Osteoblast (primary cell): ENCODE results near the gene GNL3. TPM values are rescaled to one million over a fixed set of nuclear protein-coding genes. Genes with fewer than 3 reads are reported as not detected.

Experiments used
- DNase-seq: peaks from one replicate; pipeline ENCODE4 v3.0.0; 2011; ENCODE audit warnings: low spot score, mixed read lengths; ENCODE audit not compliant: insufficient read length; ENCODE audit errors: missing footprints
- H2AFZ ChIP-seq: 2 replicates; pipeline ENCODE4 v1.6.0; 2011; ENCODE audit warnings: mild to moderate bottlenecking, low read length
- H3K27ac ChIP-seq: 2 replicates; pipeline ENCODE4 v1.5.1; 2011; ENCODE audit warnings: mild to moderate bottlenecking, low read depth, low read length, moderate library complexity
- H3K27me3 ChIP-seq: 2 replicates; pipeline ENCODE4 v1.6.0; 2012; ENCODE audit warnings: mild to moderate bottlenecking, control low read depth, inconsistent platforms, low read length, moderate library complexity; ENCODE audit not compliant: insufficient read depth
- H3K36me3 ChIP-seq: 2 replicates; pipeline ENCODE4 v1.5.1; 2011; ENCODE audit warnings: mild to moderate bottlenecking, low read length, control low read depth, moderate library complexity; ENCODE audit not compliant: insufficient read depth
- H3K4me1 ChIP-seq: 2 replicates; pipeline ENCODE4 v1.5.1; 2011; ENCODE audit warnings: mild to moderate bottlenecking, low read length, control low read depth, moderate library complexity; ENCODE audit not compliant: insufficient read depth
- H3K4me2 ChIP-seq: 2 replicates; pipeline ENCODE4 v1.6.0; 2011; ENCODE audit warnings: mild to moderate bottlenecking, low read length; ENCODE audit not compliant: insufficient read depth
- H3K4me3 ChIP-seq: fragments of 200-600 bp; sonication (generic); 3 replicates; pipeline ENCODE4 v1.5.1; 2012; ENCODE audit warnings: mild to moderate bottlenecking, low read length, inconsistent platforms; ENCODE audit not compliant: insufficient read depth
- H3K79me2 ChIP-seq: 2 replicates; pipeline ENCODE4 v1.6.0; 2012; ENCODE audit warnings: mild to moderate bottlenecking, low read length, control low read depth, inconsistent platforms; ENCODE audit not compliant: insufficient read depth
- H3K9me3 ChIP-seq: 2 replicates; pipeline ENCODE4 v1.5.1; 2011; ENCODE audit warnings: low read depth, low read length, control low read depth
- H4K20me1 ChIP-seq: 2 replicates; pipeline ENCODE4 v1.6.0; 2012; ENCODE audit warnings: mild to moderate bottlenecking, low read length, control low read depth; ENCODE audit not compliant: insufficient read depth
- CTCF ChIP-seq: IDR thresholded peaks from 2 replicates; pipeline ENCODE4 v1.5.1; 2011; ENCODE audit warnings: mild to moderate bottlenecking, low read depth, low read length, moderate library complexity; ENCODE audit errors: extremely low read depth
- total RNA-seq: library from RNA; depleted of rRNA; stranded (reverse); fragments of >200 nt; gene quantifications from 2 replicates; pipeline ENCODE4 v1.2.3, GENCODE V29; 2012

The GNL3 gene
- total RNA-seq, 1 donor: 129 TPM

- H3K27me3 ChIP-seq: no peaks in the 10 kb centered on the region
- H2AFZ ChIP-seq: no peak overlapping the region
- H3K9me3 ChIP-seq: no peaks in the 10 kb centered on the region
- no peaks in the 10 kb centered on the region for H4K20me1 ChIP-seq
- TF ChIP-seq CTCF: no peak
- H3K27ac ChIP-seq: no peak overlapping the region
- H3K4me1 ChIP-seq: no peaks in the 10 kb centered on the region
- H3K79me2 ChIP-seq: no peaks in the 10 kb centered on the region
- H3K4me2 ChIP-seq: no peak overlapping the region
- no peaks in the 10 kb centered on the region for H3K36me3 ChIP-seq
- DNase-seq: no peak
- no peak overlapping the region for H3K4me3 ChIP-seq
Observed at GRCh38 chr3:52719618-52720017, 33.8 kb downstream of the GNL3 start.

- no peaks in the 10 kb centered on the region for H3K79me2 ChIP-seq
- H3K4me3 ChIP-seq: no peak overlapping the region
- H3K36me3 ChIP-seq: no peaks in the 10 kb centered on the region
- H2AFZ ChIP-seq: no peak overlapping the region
- no peaks in the 10 kb centered on the region for H4K20me1 ChIP-seq
- H3K4me2 ChIP-seq: no peak overlapping the region
- TF ChIP-seq CTCF: no peak
- no peak for DNase-seq
- no peaks in the 10 kb centered on the region for H3K9me3 ChIP-seq
- no peaks in the 10 kb centered on the region for H3K4me1 ChIP-seq
- no peak overlapping the region for H3K27ac ChIP-seq
- H3K27me3 ChIP-seq: no peaks in the 10 kb centered on the region
Observed at GRCh38 chr3:52721002-52721729, 35.3 kb downstream of the GNL3 start.

DNA sequence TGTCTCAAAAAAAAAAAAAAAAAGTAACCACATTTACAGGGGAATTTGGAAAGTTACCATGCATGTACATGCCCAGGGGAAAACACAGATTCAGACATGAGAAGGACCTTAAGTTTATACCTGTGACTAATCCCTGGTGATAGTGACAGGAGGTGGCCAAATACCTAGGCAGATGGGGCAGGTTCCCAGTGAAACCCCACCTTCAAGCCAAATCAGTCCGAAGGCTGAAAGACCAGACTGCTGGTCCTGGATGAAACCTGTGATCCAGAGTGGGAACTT, 35.8 kb downstream of the GNL3 start:
- Histone ChIP-seq H3K27ac (no peak overlapping the region), H3K9me3 (no peaks in the 10 kb centered on the region), H3K4me2 (no peak overlapping the region), H3K4me1 (no peaks in the 10 kb centered on the region), H2AFZ (no peak overlapping the region), H3K27me3 (no peaks in the 10 kb centered on the region), H4K20me1 (no peaks in the 10 kb centered on the region), H3K4me3 (no peak overlapping the region), H3K79me2 (no peaks in the 10 kb centered on the region), H3K36me3 (no peaks in the 10 kb centered on the region)
- TF ChIP-seq CTCF: no peak
- no peak for DNase-seq

DNA sequence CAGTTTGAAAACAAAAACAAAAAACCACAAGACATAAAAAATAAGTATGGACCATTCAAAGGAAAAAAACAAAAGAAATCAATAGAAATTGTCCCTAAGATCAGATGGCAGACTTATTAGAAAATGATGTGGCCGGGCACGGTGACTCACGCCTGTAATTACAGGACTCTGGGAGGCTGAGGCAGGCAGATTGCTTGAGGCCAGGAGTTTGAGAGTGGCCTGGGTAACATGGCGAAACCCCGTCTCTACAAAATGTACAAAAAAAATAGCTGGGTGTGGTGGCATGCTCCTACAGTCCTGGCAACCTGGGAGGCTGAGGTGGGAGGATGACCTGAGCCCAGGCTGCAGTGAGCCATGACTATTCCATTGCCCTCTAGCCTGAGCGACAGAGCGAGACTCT, 36.7 kb downstream of the GNL3 start:
- H3K27ac ChIP-seq: no peak overlapping the region
- no peak for TF ChIP-seq CTCF
- H3K4me3 ChIP-seq: no peak overlapping the region
- no peaks in the 10 kb centered on the region for H3K4me1 ChIP-seq
- no peak overlapping the region for H2AFZ ChIP-seq
- no peaks in the 10 kb centered on the region for H3K27me3 ChIP-seq
- no peaks in the 10 kb centered on the region for H3K79me2 ChIP-seq
- H3K4me2 ChIP-seq: no peak overlapping the region
- no peaks in the 10 kb centered on the region for H4K20me1 ChIP-seq
- DNase-seq: no peak
- no peaks in the 10 kb centered on the region for H3K36me3 ChIP-seq
- H3K9me3 ChIP-seq: no peaks in the 10 kb centered on the region
